ENCODE measurements around the gene RHEBL1. TPM values are rescaled to one million over a fixed set of nuclear protein-coding genes. Genes with fewer than 3 reads are reported as not detected.

The RHEBL1 gene
- total and polyA plus RNA-seq, 9 donors, result 0.18 to 1.2 (median 0.45) TPM; not detected in 2

DNA sequence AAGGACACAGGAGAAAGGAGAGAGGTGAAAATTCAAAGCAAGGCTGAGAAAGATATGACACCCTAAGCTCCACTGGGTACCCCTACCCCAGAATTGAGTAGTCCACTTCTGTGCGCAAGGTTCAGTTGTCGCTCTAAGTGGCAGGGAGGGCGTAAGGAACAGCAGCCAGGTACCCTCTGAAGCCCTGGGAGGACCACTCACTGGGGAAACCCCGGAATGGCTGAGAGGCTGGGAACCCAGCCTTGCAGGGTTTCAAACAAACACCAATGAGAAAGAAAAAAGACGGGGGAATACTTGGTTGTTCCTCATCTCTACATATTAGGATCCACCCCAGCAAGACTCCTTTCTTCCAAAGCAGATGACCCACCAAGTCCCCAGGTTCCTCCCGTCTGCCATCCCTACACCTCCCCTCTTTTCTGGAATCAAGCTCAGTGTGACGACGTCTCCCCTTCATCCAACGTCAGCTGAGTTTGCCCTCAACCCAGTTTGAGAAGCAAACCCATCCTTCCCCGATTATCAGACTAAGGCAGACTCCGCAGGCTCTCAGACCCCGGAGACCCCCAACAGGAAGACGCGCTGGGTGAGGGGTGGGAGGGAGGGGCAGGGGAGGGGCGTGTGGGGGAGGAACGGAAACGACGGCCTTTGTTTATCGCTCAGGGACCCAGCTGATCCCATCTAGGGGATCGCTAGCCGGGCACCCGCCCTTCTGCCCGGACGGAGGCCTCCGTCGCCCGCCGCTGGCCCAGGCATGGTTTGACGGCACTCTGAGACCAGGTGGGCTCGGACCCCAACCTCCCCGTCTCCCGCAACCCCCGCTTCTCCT lies 40.1 kb upstream of the RHEBL1 start:
- Histone ChIP-seq H3K27ac (peak overlapping the region; percentile 88 to 98), H3K27me3 (no peaks in the 10 kb centered on the region), H3K36me3 (no peaks in the 10 kb centered on the region), H3K4me1 (ENCODE audit: insufficient read depth) (peaks cover 17% of the 10 kb centered on the region), H3K4me3 (peak overlapping the region; percentile 95), H3K9me3 (no peaks in the 10 kb centered on the region)
- TF ChIP-seq POLR2A (IDR thresholded peaks at IDR 0.05), result no peak
- TF ChIP-seq, protein P1, sequence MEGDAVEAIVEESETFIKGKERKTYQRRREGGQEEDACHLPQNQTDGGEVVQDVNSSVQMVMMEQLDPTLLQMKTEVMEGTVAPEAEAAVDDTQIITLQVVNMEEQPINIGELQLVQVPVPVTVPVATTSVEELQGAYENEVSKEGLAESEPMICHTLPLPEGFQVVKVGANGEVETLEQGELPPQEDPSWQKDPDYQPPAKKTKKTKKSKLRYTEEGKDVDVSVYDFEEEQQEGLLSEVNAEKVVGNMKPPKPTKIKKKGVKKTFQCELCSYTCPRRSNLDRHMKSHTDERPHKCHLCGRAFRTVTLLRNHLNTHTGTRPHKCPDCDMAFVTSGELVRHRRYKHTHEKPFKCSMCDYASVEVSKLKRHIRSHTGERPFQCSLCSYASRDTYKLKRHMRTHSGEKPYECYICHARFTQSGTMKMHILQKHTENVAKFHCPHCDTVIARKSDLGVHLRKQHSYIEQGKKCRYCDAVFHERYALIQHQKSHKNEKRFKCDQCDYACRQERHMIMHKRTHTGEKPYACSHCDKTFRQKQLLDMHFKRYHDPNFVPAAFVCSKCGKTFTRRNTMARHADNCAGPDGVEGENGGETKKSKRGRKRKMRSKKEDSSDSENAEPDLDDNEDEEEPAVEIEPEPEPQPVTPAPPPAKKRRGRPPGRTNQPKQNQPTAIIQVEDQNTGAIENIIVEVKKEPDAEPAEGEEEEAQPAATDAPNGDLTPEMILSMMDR (IDR thresholded peaks at IDR 0.05), result no peak
- no peak for TF ChIP-seq EP300 (IDR thresholded peaks at IDR 0.05)
- 3 to 5% (median 3%) methylated on average over 29 to 33 of the region's 33 CpGs for WGBS, 3 donors
- intact Hi-C loops (cut with DNase I), result loop anchor here in 1 of 4 donors (10.0 kb wide), 1 partner anchor 95 kb away; the partner anchor contains the start of gene PRKAG1
- peak in 3 of 5 donors; percentile 35 to 63 (median 49) for DNase-seq

DNA sequence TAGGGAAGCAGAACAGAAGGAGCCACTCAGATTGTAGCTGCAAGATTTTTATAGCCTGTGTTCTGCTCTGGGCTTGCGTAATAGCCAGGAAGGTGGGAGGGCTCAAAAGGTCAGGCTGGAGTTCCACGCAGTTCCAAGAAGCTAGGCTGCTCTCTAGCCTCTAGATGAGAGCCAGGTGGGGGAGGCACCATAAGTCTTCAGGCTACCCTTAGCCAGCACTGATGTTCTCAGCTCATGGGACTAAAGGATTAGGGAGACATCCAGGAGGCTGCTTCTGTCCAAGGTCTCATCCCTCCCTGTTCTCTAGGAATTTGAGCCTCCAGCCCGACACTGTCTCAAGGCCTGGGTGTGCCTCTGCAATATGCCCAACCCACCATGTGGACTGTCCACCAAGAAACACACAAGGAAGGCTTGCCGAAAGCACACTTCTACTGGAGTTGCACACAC lies 39.2 kb upstream of the RHEBL1 start:
- H3K4me3 ChIP-seq, result peak overlapping the region; percentile 95
- peaks cover 17% of the 10 kb centered on the region for H3K4me1 ChIP-seq (ENCODE audit: insufficient read depth)
- H3K36me3 ChIP-seq, result no peaks in the 10 kb centered on the region
- H3K27ac ChIP-seq, result peak overlapping the region; percentile 88 to 98
- peak; percentile 77 to 88 (median 84) for DNase-seq
- intact Hi-C loops (cut with DNase I), result no loop called here
- H3K9me3 ChIP-seq, result no peaks in the 10 kb centered on the region
- no peaks in the 10 kb centered on the region for H3K27me3 ChIP-seq
- 4 to 10% (median 7%) methylated on average over 4 of the region's 4 CpGs for WGBS, 3 donors
- TF ChIP-seq, protein P1 (IDR thresholded peaks at IDR 0.05), result no peak
- TF ChIP-seq POLR2A (IDR thresholded peaks at IDR 0.05), result peak; percentile 47

DNA sequence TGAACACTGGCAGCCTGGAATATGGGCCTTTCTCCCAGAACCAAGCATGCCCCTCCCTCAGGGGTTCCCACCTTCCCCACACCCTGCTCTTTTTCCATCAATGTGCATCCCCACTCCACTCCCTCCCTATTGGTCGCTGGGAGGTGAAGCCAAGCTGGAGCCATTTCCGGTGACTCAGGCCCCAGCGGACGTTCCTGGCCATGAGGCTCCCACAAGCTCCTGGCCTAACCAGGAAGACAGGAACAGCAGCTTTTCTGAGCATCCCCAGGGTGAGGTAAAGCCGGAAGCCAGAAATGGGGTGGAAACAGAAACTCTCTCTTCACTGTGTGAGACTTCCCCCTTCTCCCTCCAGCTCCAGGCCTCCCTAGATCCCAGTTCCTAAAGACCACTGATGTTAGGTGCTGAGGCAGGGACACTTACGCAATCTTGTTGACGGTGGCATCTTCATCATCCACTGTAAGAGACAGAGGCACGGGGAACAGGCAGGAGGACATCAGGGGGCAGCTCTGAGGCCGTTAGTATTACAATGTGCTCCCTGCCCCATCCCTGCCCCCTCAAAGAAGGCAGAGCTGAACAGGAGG lies 35.8 kb upstream of the RHEBL1 start:
- Histone ChIP-seq H3K4me3 (no peak overlapping the region), H3K9me3 (no peaks in the 10 kb centered on the region), H3K36me3 (no peaks in the 10 kb centered on the region), H3K4me1 (ENCODE audit: insufficient read depth) (peaks cover 16% of the 10 kb centered on the region), H3K27me3 (no peaks in the 10 kb centered on the region), H3K27ac (no peak overlapping the region)
- WGBS, 3 donors, result 69 to 82% (median 82%) methylated on average over 9 of the region's 9 CpGs
- no peak for TF ChIP-seq POLR2A (IDR thresholded peaks at IDR 0.05)
- TF ChIP-seq, protein P1 (IDR thresholded peaks at IDR 0.05), result no peak
- TF ChIP-seq EP300 (IDR thresholded peaks at IDR 0.05), result no peak
- intact Hi-C loops (cut with DNase I), result no loop called here
- DNase-seq, result no peak

DNA sequence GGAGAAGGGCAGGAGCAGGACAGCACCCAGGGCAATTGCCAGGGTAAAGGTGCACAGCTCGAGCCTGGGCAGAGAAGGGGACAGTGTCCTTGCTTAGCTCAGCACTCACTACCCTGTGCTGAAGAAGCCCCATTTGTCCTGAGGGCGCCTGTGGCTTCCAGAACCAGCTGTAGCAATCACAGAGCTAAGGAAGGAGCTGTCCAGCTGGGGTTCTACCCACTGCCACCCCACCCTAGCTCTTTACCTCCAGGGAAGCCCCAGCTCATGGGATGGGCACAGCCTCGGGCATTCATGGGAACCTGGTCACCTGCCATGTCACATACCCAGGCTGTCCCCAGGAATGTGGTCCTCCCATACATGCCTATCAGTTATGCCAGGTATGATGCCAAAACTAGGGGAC lies 35.0 kb upstream of the RHEBL1 start:
- no peak for DNase-seq
- 50 to 71% (median 69%) methylated on average over 2 to 3 of the region's 3 CpGs for WGBS, 3 donors
- H3K27ac ChIP-seq, result no peak overlapping the region
- H3K4me1 ChIP-seq (ENCODE audit: insufficient read depth), result peaks cover 16% of the 10 kb centered on the region
- H3K27me3 ChIP-seq, result no peaks in the 10 kb centered on the region
- no peaks in the 10 kb centered on the region for H3K9me3 ChIP-seq
- no peak overlapping the region for H3K4me3 ChIP-seq
- no peaks in the 10 kb centered on the region for H3K36me3 ChIP-seq
- TF ChIP-seq, protein P1 (IDR thresholded peaks at IDR 0.05), result no peak
- TF ChIP-seq POLR2A (IDR thresholded peaks at IDR 0.05), result no peak
- TF ChIP-seq EP300 (IDR thresholded peaks at IDR 0.05), result no peak
- intact Hi-C loops (cut with DNase I), result no loop called here

Data from ovary (tissue), 9 donors.